Esophagus muscularis mucosa (tissue), 4 donors: Measurements from ENCODE around the gene KRTAP4-8. TPM values are rescaled to one million over a fixed set of nuclear protein-coding genes. Genes with fewer than 3 reads are reported as not detected.
"Not testable (repeated sequence)": the region's sequence is repeated elsewhere in the genome, so short reads cannot be mapped to it uniquely, and the experiment has no call there.

Source experiments
- DNase-seq: peaks from one replicate; pipeline ENCODE4 v3.0.0-alpha.2; 2017; ENCODE audit errors: extremely low spot score
- H3K27ac ChIP-seq, 4 donors: fragments of 200-600 bp; sonication (generic); replicated peaks in 1 of 4; 1 replicate in 3 of 4; 2 replicates in 1 of 4; pipeline ENCODE4 v1.5.1; 2016 to 2019; ENCODE audit warnings: mild to moderate bottlenecking in 1 of 4
- H3K27me3 ChIP-seq, 4 donors: fragments of 200-600 bp; sonication (generic); one replicate each; pipeline versions ENCODE4 v1.5.1 to v1.6.0; 2016 to 2019
- H3K36me3 ChIP-seq, 4 donors: fragments of 200-600 bp; sonication (generic); one replicate each; pipeline ENCODE4 v1.5.1; 2016 to 2019
- H3K4me1 ChIP-seq, 4 donors: fragments of 200-600 bp; sonication (generic); one replicate each; pipeline ENCODE4 v1.5.1; 2016 to 2019
- H3K4me3 ChIP-seq, 4 donors: fragments of 200-600 bp; sonication (generic); 1 replicate in 2 of 4; 2 replicates in 2 of 4; pipeline ENCODE4 v1.5.1; 2016 to 2019; ENCODE audit warnings: mild to moderate bottlenecking in 4 of 4, moderate library complexity in 1 of 4
- H3K9me3 ChIP-seq, 4 donors: fragments of 200-600 bp; sonication (generic); 1 replicate in 3 of 4; 2 replicates in 1 of 4; pipeline ENCODE4 v1.5.1; 2016 to 2019
- CTCF ChIP-seq, 3 experiments: fragments of 200-600 bp in 2 of 3; fragments of 450-650 bp in 1 of 3; sonication (generic) in 2 of 3; IDR thresholded peaks; one replicate each; pipeline ENCODE4 v1.5.1; 2017 to 2019; ENCODE audit warnings: antibody characterized with exemption in 3 of 3, mild to moderate bottlenecking in 2 of 3, moderate library complexity in 1 of 3
- EP300 ChIP-seq: sonication (generic); formaldehyde crosslinking; IDR thresholded peaks from one replicate; pipeline ENCODE4 v1.6.1; 2017; ENCODE audit warnings: antibody characterized with exemption
- POLR2A ChIP-seq: fragments of 450-650 bp; IDR thresholded peaks from one replicate; pipeline ENCODE4 v1.6.1; 2017; ENCODE audit warnings: antibody characterized with exemption, moderate library complexity, mild to moderate bottlenecking, low read depth
- POLR2AphosphoS5 ChIP-seq, 2 donors: sonication (generic); formaldehyde crosslinking; IDR thresholded peaks; one replicate each; pipeline ENCODE4 v1.6.1; 2017; ENCODE audit warnings: antibody characterized with exemption in 2 of 2
- WGBS: methylation state at CpG from one replicate; pipeline ENCODE4 v1.1.5; 2018; 5-methylcytosine and 5-hydroxymethylcytosine counted together
- intact Hi-C: fragments of 100-400 bp; cut with DNase I; formaldehyde crosslinking; loops from one replicate; pipeline ENCODE4 v1.15.1; 2023
- total RNA-seq, 4 donors: library from RNA; depleted of rRNA; stranded (reverse); fragments of >200 nt; gene quantifications; one replicate each; pipeline versions ENCODE4 v1.1.0 to v1.2.1, GENCODE V29; 2016

KRTAP4-8 gene
- total RNA-seq, 4 donors from 2014 or later, result not detected

GRCh38 chr17:41083427-41083826 is 14.5 kb downstream of the KRTAP4-8 start:
- intact Hi-C loops, H3K27ac ChIP-seq, H3K4me1 ChIP-seq, H3K4me3 ChIP-seq, DNase-seq, H3K9me3 ChIP-seq, H3K36me3 ChIP-seq: not testable (repeated sequence)
- peaks cover 0 to 11% (median 0%) of the 10 kb centered on the region in 4 donors for H3K27me3 ChIP-seq
- WGBS, result 89% methylated on average over 2 of the region's 2 CpGs

GRCh38 chr17:41082626-41083025 is 15.3 kb downstream of the KRTAP4-8 start:
- intact Hi-C loops, result no loop called here
- Histone ChIP-seq H3K4me1 (no peaks in the 10 kb centered on the region), H3K27ac (no peak overlapping the region), H3K4me3 (no peak overlapping the region), H3K36me3 (no peaks in the 10 kb centered on the region), H3K9me3 (no peaks in the 10 kb centered on the region), H3K27me3 (peaks cover 0 to 11% (median 0%) of the 10 kb centered on the region in 4 donors)
- 43% methylated on average over 4 of the region's 4 CpGs for WGBS
- DNase-seq, result no peak
- no peak for TF ChIP-seq EP300
- no peak for TF ChIP-seq POLR2AphosphoS5 (IDR thresholded peaks at IDR 0.05)
- no peak for TF ChIP-seq CTCF (IDR thresholded peaks at IDR 0.05)
- TF ChIP-seq POLR2A, result no peak

- intact Hi-C loops, result no loop called here
Measured at GRCh38 chr17:41076788-41077187, 21.2 kb downstream of the KRTAP4-8 start.

GRCh38 chr17:41073676-41074075 is 24.3 kb downstream of the KRTAP4-8 start:
- TF ChIP-seq POLR2AphosphoS5 (IDR thresholded peaks at IDR 0.05) (no peak), EP300 (no peak), CTCF (IDR thresholded peaks at IDR 0.05) (no peak), POLR2A (no peak)
- H3K36me3 ChIP-seq, result no peaks in the 10 kb centered on the region
- WGBS, result 86% methylated on average over 2 of the region's 2 CpGs
- no peak overlapping the region for H3K4me3 ChIP-seq
- no peaks in the 10 kb centered on the region for H3K4me1 ChIP-seq
- intact Hi-C loops, result no loop called here
- no peaks in the 10 kb centered on the region for H3K9me3 ChIP-seq
- DNase-seq, result no peak
- H3K27me3 ChIP-seq, result peaks cover 0 to 6% (median 0%) of the 10 kb centered on the region in 4 donors
- H3K27ac ChIP-seq, result no peak overlapping the region

More at GRCh38 chr17:41076788-41077187, 21.2 kb downstream of the KRTAP4-8 start:
- no peak for TF ChIP-seq EP300
- TF ChIP-seq POLR2A, result no peak
- TF ChIP-seq CTCF (IDR thresholded peaks at IDR 0.05), result no peak
- no peaks in the 10 kb centered on the region for H3K9me3 ChIP-seq
- H3K27ac ChIP-seq, result no peak overlapping the region
- no peaks in the 10 kb centered on the region for H3K36me3 ChIP-seq
- no peak for DNase-seq
- H3K4me3 ChIP-seq, result no peak overlapping the region
- H3K4me1 ChIP-seq, result no peaks in the 10 kb centered on the region
- peaks cover 0 to 6% (median 0%) of the 10 kb centered on the region in 4 donors for H3K27me3 ChIP-seq

GRCh38 chr17:41071606-41072360 is 26.2 kb downstream of the KRTAP4-8 start:
- no peak overlapping the region for H3K4me3 ChIP-seq
- TF ChIP-seq EP300 (no peak), CTCF (IDR thresholded peaks at IDR 0.05) (no peak), POLR2A (no peak), POLR2AphosphoS5 (IDR thresholded peaks at IDR 0.05) (no peak)
- H3K36me3 ChIP-seq, result no peaks in the 10 kb centered on the region
- intact Hi-C loops, result no loop called here
- H3K27ac ChIP-seq, result no peak overlapping the region
- no peaks in the 10 kb centered on the region for H3K4me1 ChIP-seq
- 87% methylated on average over 5 of the region's 5 CpGs for WGBS
- H3K9me3 ChIP-seq, result no peaks in the 10 kb centered on the region
- H3K27me3 ChIP-seq, result peaks cover 0 to 6% (median 0%) of the 10 kb centered on the region in 4 donors
- DNase-seq, result no peak
